PC-9 (cell line): ENCODE results near the gene TBC1D5. TPM values are rescaled to one million over a fixed set of nuclear protein-coding genes. Genes with fewer than 3 reads are reported as not detected.

Source experiments
- BruUV-seq: library from RNA; stranded (reverse); fragments of 400-500 nt; replicated peaks from 2 replicates; lab custom pipeline; 2021; lab: Mats Ljungman, UMichigan
- CTCF ChIA-PET: fragments of 300-600 bp; sonication (Branson Sonifier 250); formaldehyde crosslinking; loops from one replicate; lab custom pipeline; 2022; ENCODE audit warnings: antibody characterized with exemption; lab: Charles Lee
- POLR2A ChIA-PET: fragments of 300-600 bp; sonication (Branson Sonifier 250); formaldehyde crosslinking; loops from one replicate; lab custom pipeline; 2022; ENCODE audit warnings: antibody characterized with exemption; ENCODE audit not compliant: unreplicated experiment; lab: Charles Lee
- DNase-seq, 2 experiments: peaks; one replicate each; pipeline versions ENCODE4 v3.0.0 to v3.0.0-alpha.2; 2015 to 2022; ENCODE audit warnings: mixed read lengths in 1 of 2
- H2AFZ ChIP-seq: fragments of 200-600 bp; sonication (generic); 2 replicates; pipeline ENCODE4 v1.8.1; 2017; ENCODE audit warnings: antibody characterized with exemption
- H3F3A ChIP-seq: fragments of 200-600 bp; sonication (generic); 2 replicates; pipeline ENCODE4 v1.8.1; 2017; ENCODE audit warnings: antibody characterized with exemption, mild to moderate bottlenecking, low read depth; ENCODE audit not compliant: insufficient read depth
- H3K27ac ChIP-seq: fragments of 200-600 bp; sonication (generic); 2 replicates; pipeline ENCODE4 v1.6.1; 2016; ENCODE audit warnings: mixed run types
- H3K27me3 ChIP-seq: fragments of 200-600 bp; sonication (generic); 2 replicates; pipeline ENCODE4 v1.6.1; 2016; ENCODE audit warnings: low read depth, mixed run types; ENCODE audit not compliant: insufficient read depth
- H3K36me3 ChIP-seq: fragments of 200-600 bp; sonication (generic); 2 replicates; pipeline ENCODE4 v1.6.1; 2016; ENCODE audit warnings: low read depth, mixed run types
- H3K4me1 ChIP-seq: fragments of 200-600 bp; sonication (generic); replicated peaks from 2 replicates; pipeline ENCODE4 v1.6.1; 2016; ENCODE audit warnings: mixed run types; ENCODE audit not compliant: insufficient read depth
- H3K4me2 ChIP-seq: fragments of 200-600 bp; sonication (generic); 2 replicates; pipeline ENCODE4 v1.6.1; 2017; ENCODE audit warnings: mixed run types
- H3K4me3 ChIP-seq: fragments of 200-600 bp; sonication (generic); 2 replicates; pipeline ENCODE4 v1.6.1; 2016; ENCODE audit warnings: mixed run types
- H3K79me2 ChIP-seq: fragments of 200-600 bp; sonication (generic); 2 replicates; pipeline ENCODE4 v1.6.1; 2017; ENCODE audit warnings: low read depth, mixed run types
- H3K9me2 ChIP-seq: fragments of 200-600 bp; sonication (generic); 2 replicates; pipeline ENCODE4 v1.8.1; 2017; ENCODE audit warnings: mild to moderate bottlenecking; ENCODE audit not compliant: insufficient read depth
- H3K9me3 ChIP-seq: fragments of 200-600 bp; sonication (generic); 2 replicates; pipeline ENCODE4 v1.8.1; 2016; ENCODE audit warnings: low read depth; ENCODE audit not compliant: insufficient read depth
- H4K20me1 ChIP-seq: fragments of 200-600 bp; sonication (generic); 2 replicates; pipeline ENCODE4 v1.8.1; 2017; ENCODE audit not compliant: insufficient read depth
- CTCF ChIP-seq: fragments of 200-600 bp; sonication (generic); conservative IDR thresholded peaks from 2 replicates; pipeline ENCODE4 v1.6.1; 2017; ENCODE audit warnings: mixed run types, antibody characterized with exemption, mild to moderate bottlenecking, moderate library complexity
- EZH2 ChIP-seq: fragments of 200-600 bp; sonication (generic); IDR thresholded peaks from 2 replicates; pipeline ENCODE4 v1.8.0; 2017; ENCODE audit warnings: antibody characterized with exemption, low read depth
- intact Hi-C: fragments of 100-400 bp; cut with micrococcal nuclease; formaldehyde crosslinking; loops from one replicate; pipeline ENCODE4 v1.10.0; 2022; ENCODE audit not compliant: unreplicated experiment
- total RNA-seq: library from RNA; stranded (reverse); gene quantifications from 2 replicates; pipeline ENCODE4 v1.2.3, GENCODE V29; 2021

Gene TBC1D5
- total RNA-seq, 1 experiment from 2014 or later: 54.0 TPM

DNA sequence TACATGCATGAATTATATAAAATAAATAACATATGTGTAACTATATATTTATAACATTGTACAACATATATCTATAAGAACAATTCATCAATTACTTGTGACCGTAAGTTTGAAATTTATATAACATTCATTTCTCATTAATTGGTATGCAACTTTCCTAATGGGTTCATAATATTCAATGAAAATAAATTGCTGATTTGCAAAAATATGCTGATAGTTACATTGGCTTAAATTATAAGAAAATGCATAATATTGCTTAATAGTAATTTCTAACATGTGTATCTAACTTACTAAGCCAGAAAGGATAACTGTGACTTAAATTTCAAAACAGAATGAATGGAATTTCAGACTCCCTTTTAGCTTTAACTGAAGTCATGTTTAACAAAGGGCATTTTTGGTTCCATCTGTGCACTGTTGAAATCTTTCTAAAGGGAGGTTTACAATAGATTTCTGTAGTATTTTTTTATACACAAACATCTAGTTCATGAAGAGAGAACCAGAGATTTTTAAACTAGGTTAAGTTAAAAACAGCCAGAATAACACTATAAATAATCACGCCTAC is 310.9 kb downstream of the TBC1D5 start:
- Histone ChIP-seq H2AFZ (no peak overlapping the region), H3K4me1 (peaks cover 13% of the 10 kb centered on the region), H3K9me3 (peaks cover 14% of the 10 kb centered on the region), H3K4me3 (no peak overlapping the region), H3K79me2 (no peaks in the 10 kb centered on the region), H3K36me3 (no peaks in the 10 kb centered on the region; the same call in 1 of the 2 replicates), H4K20me1 (no peaks in the 10 kb centered on the region), H3K4me2 (no peak overlapping the region), H3K9me2 (no peaks in the 10 kb centered on the region), H3K27me3 (no peaks in the 10 kb centered on the region), H3K27ac (peak overlapping the region; percentile 60), H3F3A (no peaks in the 10 kb centered on the region)
- ChIA-PET CTCF (no interaction called here), POLR2A (no interaction called here)
- no peak for TF ChIP-seq CTCF
- no peak for TF ChIP-seq EZH2
- no peak for DNase-seq
- intact Hi-C loops: loop anchor here (1.0 to 5.0 kb wide), 5 partner anchors 311 to 1326 kb away; partner anchors contain the start of gene TBC1D5
- no TSS peak for BruUV-seq

GRCh38 chr3:17431004-17431403 is 311.4 kb downstream of the TBC1D5 start:
- Histone ChIP-seq H3K4me2 (no peak overlapping the region), H3K4me3 (no peak overlapping the region), H3F3A (no peaks in the 10 kb centered on the region), H3K4me1 (peaks cover 13% of the 10 kb centered on the region), H3K27me3 (no peaks in the 10 kb centered on the region), H3K9me3 (peaks cover 14% of the 10 kb centered on the region), H4K20me1 (no peaks in the 10 kb centered on the region), H3K9me2 (no peaks in the 10 kb centered on the region), H2AFZ (no peak overlapping the region), H3K36me3 (no peaks in the 10 kb centered on the region), H3K27ac (no peak overlapping the region), H3K79me2 (no peaks in the 10 kb centered on the region)
- intact Hi-C loops: loop anchor here (1.0 to 5.0 kb wide), 5 partner anchors 311 to 1326 kb away; partner anchors contain the start of gene TBC1D5
- ChIA-PET POLR2A (no interaction called here), CTCF (no interaction called here)
- peak; percentile 70 for TF ChIP-seq CTCF
- no peak for TF ChIP-seq EZH2
- BruUV-seq: no TSS peak
- DNase-seq: no peak

- CTCF ChIA-PET: no interaction called here
- no peaks in the 10 kb centered on the region for H4K20me1 ChIP-seq
- H3K4me2 ChIP-seq: no peak overlapping the region
- DNase-seq: no peak
- peaks cover 10% of the 10 kb centered on the region for H3K9me3 ChIP-seq
- TF ChIP-seq CTCF (no peak), EZH2 (no peak)
- no peaks in the 10 kb centered on the region for H3F3A ChIP-seq
- no peak overlapping the region for H2AFZ ChIP-seq
- H3K27ac ChIP-seq: no peak overlapping the region
- no peak overlapping the region for H3K4me3 ChIP-seq
- intact Hi-C loops: loop anchor here (5.0 kb wide), 4 partner anchors 312 to 1327 kb away; partner anchors contain the start of gene TBC1D5
- H3K4me1 ChIP-seq: peaks cover 13% of the 10 kb centered on the region
- no peaks in the 10 kb centered on the region for H3K27me3 ChIP-seq
- H3K79me2 ChIP-seq: no peaks in the 10 kb centered on the region
- BruUV-seq: no TSS peak
- H3K36me3 ChIP-seq: no peaks in the 10 kb centered on the region
- no peaks in the 10 kb centered on the region for H3K9me2 ChIP-seq
- POLR2A ChIA-PET: no interaction called here
Observed at GRCh38 chr3:17430582-17430981, 311.8 kb downstream of the TBC1D5 start.
